ENCODE results near the gene ABCF1.

Gene ABCF1

DNA sequence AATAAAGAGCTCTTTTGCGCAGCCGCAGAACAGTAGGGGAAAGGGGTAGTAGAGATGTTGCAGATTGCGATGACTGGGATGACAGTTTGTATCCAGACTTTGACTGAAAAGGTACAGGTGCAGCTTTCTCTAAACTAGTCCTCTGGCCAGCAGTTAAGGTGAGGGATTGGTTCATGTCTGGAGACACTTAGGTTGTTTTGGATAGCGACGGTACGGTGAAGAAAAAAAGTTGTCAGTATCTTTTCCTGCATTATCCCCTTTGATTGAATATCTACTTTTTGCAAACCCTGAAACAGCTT, 13.6 kb upstream of the ABCF1 start:
- no peak for TF ChIP-seq YY1 (IDR thresholded peaks at IDR 0.05; ENCODE audit: low read depth)
- TF ChIP-seq FOXM1 (IDR thresholded peaks at IDR 0.05; ENCODE audit: borderline replicate concordance, low read depth), result no peak
- no peak for TF ChIP-seq NFIC (IDR thresholded peaks at IDR 0.05)
- TF ChIP-seq CEBPB (IDR thresholded peaks at IDR 0.05), result no peak
- TF ChIP-seq, protein P1, sequence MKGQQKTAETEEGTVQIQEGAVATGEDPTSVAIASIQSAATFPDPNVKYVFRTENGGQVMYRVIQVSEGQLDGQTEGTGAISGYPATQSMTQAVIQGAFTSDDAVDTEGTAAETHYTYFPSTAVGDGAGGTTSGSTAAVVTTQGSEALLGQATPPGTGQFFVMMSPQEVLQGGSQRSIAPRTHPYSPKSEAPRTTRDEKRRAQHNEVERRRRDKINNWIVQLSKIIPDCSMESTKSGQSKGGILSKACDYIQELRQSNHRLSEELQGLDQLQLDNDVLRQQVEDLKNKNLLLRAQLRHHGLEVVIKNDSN (IDR thresholded peaks at IDR 0.05), result no peak

DNA sequence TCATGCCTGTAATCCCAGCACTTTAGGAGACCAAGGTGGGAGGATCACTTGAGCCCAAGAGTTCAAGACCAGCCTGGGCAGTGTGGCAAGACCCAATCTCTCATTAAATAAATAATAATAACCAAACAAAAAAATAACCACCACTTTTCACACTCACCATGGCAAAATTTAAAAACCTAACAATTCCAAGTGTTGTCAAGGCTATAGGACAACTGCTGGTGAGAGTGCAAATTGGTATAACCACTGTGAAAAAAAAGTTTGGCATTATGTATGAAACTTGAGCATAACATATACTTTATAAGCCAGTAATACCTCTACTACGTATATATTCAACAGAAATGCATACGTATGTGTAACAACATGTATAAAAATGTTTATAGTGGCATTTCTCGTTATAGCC, 10.3 kb upstream of the ABCF1 start:
- TF ChIP-seq FOXM1 (IDR thresholded peaks at IDR 0.05; ENCODE audit: borderline replicate concordance, low read depth) (no peak), CREB1 (IDR thresholded peaks at IDR 0.05; ENCODE audit: low read depth) (no peak), EP300 (IDR thresholded peaks at IDR 0.05; ENCODE audit: borderline replicate concordance) (no peak), TCF12 (IDR thresholded peaks at IDR 0.05; ENCODE audit: low read depth) (no peak), TAF1 (IDR thresholded peaks at IDR 0.05; ENCODE audit: low read depth) (no peak), TEAD4 (IDR thresholded peaks at IDR 0.05) (no peak), YY1 (IDR thresholded peaks at IDR 0.05; ENCODE audit: low read depth) (no peak), EGR1 (IDR thresholded peaks at IDR 0.05) (no peak), RAD21 (IDR thresholded peaks at IDR 0.05; ENCODE audit: low read depth) (no peak), CEBPB (IDR thresholded peaks at IDR 0.05) (no peak), NFIC (IDR thresholded peaks at IDR 0.05) (no peak), ZBTB7A (IDR thresholded peaks at IDR 0.05; ENCODE audit: low read depth) (no peak)
- TF ChIP-seq, protein P1 (IDR thresholded peaks at IDR 0.05), result no peak
- TF ChIP-seq, protein P2, sequence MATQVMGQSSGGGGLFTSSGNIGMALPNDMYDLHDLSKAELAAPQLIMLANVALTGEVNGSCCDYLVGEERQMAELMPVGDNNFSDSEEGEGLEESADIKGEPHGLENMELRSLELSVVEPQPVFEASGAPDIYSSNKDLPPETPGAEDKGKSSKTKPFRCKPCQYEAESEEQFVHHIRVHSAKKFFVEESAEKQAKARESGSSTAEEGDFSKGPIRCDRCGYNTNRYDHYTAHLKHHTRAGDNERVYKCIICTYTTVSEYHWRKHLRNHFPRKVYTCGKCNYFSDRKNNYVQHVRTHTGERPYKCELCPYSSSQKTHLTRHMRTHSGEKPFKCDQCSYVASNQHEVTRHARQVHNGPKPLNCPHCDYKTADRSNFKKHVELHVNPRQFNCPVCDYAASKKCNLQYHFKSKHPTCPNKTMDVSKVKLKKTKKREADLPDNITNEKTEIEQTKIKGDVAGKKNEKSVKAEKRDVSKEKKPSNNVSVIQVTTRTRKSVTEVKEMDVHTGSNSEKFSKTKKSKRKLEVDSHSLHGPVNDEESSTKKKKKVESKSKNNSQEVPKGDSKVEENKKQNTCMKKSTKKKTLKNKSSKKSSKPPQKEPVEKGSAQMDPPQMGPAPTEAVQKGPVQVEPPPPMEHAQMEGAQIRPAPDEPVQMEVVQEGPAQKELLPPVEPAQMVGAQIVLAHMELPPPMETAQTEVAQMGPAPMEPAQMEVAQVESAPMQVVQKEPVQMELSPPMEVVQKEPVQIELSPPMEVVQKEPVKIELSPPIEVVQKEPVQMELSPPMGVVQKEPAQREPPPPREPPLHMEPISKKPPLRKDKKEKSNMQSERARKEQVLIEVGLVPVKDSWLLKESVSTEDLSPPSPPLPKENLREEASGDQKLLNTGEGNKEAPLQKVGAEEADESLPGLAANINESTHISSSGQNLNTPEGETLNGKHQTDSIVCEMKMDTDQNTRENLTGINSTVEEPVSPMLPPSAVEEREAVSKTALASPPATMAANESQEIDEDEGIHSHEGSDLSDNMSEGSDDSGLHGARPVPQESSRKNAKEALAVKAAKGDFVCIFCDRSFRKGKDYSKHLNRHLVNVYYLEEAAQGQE (IDR thresholded peaks at IDR 0.05; ENCODE audit: low read depth), result no peak
- TF ChIP-seq, protein P3, sequence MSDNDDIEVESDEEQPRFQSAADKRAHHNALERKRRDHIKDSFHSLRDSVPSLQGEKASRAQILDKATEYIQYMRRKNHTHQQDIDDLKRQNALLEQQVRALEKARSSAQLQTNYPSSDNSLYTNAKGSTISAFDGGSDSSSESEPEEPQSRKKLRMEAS (IDR thresholded peaks at IDR 0.05), result no peak

DNA sequence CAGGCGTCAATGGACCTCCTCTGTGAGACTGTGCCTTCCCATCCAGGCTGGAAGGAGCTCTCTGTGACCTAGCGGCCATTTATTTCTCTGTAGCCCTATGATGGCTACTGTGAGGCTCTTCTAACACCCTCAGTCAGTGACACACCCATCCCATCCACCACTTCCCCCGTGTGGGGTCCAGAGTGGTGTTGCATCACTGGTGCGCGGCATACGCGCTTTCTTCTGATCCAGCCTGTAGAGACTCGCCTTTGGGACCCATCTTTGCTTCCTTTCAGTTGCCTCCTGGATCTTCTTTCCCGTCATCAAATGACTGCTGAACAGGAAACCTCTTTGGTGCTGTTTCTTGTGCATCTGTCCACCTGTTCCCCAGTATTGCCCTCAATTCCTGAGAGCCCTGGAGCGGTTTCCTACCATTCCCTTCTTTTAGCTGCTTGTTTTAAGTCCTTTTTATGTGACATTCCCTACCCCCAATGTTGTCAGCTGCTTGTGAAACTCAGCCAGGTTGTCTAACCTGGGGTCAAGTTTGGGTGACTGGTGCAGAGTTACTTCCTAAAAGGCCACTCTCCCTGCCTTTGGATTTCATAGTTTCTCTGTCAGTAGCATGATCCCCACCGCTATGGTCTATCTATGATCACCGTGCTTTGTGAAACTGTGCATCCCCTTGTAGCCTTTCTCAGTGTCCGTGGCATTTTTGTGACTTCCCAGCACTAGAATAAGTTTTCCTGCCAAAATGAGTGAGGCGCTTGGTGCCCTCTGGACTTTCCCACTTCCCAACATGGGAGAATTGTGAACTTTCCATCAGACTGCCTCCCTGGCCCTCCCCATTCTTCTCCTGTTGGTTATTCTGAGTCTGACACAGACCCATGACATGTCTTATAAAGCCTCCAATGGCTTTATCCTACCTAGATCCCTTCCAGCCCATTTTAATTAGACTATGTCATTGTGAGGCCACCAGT, 8.5 kb upstream of the ABCF1 start:
- TF ChIP-seq NFIC (IDR thresholded peaks at IDR 0.05) (no peak), TCF12 (IDR thresholded peaks at IDR 0.05; ENCODE audit: low read depth) (no peak), CREB1 (IDR thresholded peaks at IDR 0.05; ENCODE audit: low read depth) (no peak), FOXM1 (IDR thresholded peaks at IDR 0.05; ENCODE audit: borderline replicate concordance, low read depth) (no peak), TAF1 (IDR thresholded peaks at IDR 0.05; ENCODE audit: low read depth) (no peak)
- TF ChIP-seq, protein P1 (IDR thresholded peaks at IDR 0.05), result no peak
- TF ChIP-seq, protein P3 (IDR thresholded peaks at IDR 0.05), result no peak

DNA sequence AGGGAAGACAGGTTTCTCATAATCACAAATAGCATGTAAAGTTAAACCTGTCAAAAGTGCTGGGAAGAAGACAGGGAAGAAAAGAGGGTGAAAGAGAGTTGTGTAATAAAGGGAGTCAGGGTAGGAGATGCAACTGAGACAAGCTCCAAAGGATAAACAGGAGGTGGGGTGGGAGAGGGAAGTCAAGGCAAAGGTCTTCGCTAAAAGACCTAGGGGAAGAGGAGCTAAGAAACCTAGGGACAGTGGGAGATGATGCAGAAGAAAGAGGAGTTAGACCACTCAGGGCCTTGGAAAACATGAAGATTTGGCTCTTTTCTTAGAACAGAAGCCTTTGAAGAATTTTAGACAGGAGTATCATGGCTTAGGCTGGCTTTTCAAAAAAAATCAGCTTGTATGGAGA, 7.1 kb upstream of the ABCF1 start:
- TF ChIP-seq EGR1 (IDR thresholded peaks at IDR 0.05) (no peak), ZBTB7A (IDR thresholded peaks at IDR 0.05; ENCODE audit: low read depth) (no peak), EP300 (IDR thresholded peaks at IDR 0.05; ENCODE audit: borderline replicate concordance) (no peak), YY1 (IDR thresholded peaks at IDR 0.05; ENCODE audit: low read depth) (no peak), NFIC (IDR thresholded peaks at IDR 0.05) (no peak), RAD21 (IDR thresholded peaks at IDR 0.05; ENCODE audit: low read depth) (no peak), TAF1 (IDR thresholded peaks at IDR 0.05; ENCODE audit: low read depth) (no peak), CREB1 (IDR thresholded peaks at IDR 0.05; ENCODE audit: low read depth) (no peak), TEAD4 (IDR thresholded peaks at IDR 0.05) (no peak), CEBPB (IDR thresholded peaks at IDR 0.05) (no peak), TCF12 (IDR thresholded peaks at IDR 0.05; ENCODE audit: low read depth) (no peak), FOXM1 (IDR thresholded peaks at IDR 0.05; ENCODE audit: borderline replicate concordance, low read depth) (no peak)
- TF ChIP-seq, protein P1 (IDR thresholded peaks at IDR 0.05), result no peak
- TF ChIP-seq, protein P2 (IDR thresholded peaks at IDR 0.05; ENCODE audit: low read depth), result no peak
- TF ChIP-seq, protein P3 (IDR thresholded peaks at IDR 0.05), result no peak

Data from Ishikawa (cell line).